BE2C (cell line): ENCODE results near the gene GALNT17. TPM values are rescaled to one million over a fixed set of nuclear protein-coding genes. Genes with fewer than 3 reads are reported as not detected.

Experiments used
- DNase-seq: peaks from one replicate; pipeline ENCODE4 v3.0.0-alpha.2; 2020
- H3K27me3 ChIP-seq: fragments of 250-450 bp; sonication (Bioruptor Pico); 2 replicates; pipeline ENCODE4 v1.5.1; 2020; ENCODE audit warnings: mild to moderate bottlenecking
- H3K36me3 ChIP-seq: fragments of 250-450 bp; sonication (Bioruptor Pico); 2 replicates; pipeline ENCODE4 v1.5.1; 2020; ENCODE audit warnings: mild to moderate bottlenecking
- H3K4me1 ChIP-seq: fragments of 250-450 bp; sonication (Bioruptor Pico); 2 replicates; pipeline ENCODE4 v1.5.1; 2020
- H3K4me3 ChIP-seq: 2 replicates; pipeline ENCODE4 v1.5.1; 2011; ENCODE audit warnings: low read depth, low read length
- H3K9me3 ChIP-seq: fragments of 250-450 bp; sonication (Bioruptor Pico); 2 replicates; pipeline ENCODE4 v1.5.1; 2020
- CTCF ChIP-seq: IDR thresholded peaks from 2 replicates; pipeline ENCODE4 v1.5.1; 2012; ENCODE audit warnings: mild to moderate bottlenecking, low read depth, low read length
- polyA plus RNA-seq: library from polyadenylated mRNA; unstranded; fragments of >200 nt; gene quantifications from one replicate; pipeline ENCODE4 v1.2.1, GENCODE V29; 2012; ENCODE audit warnings: low read depth, missing spikeins; ENCODE audit not compliant: insufficient read length, insufficient read depth

Gene GALNT17
- polyA plus RNA-seq: not detected

- Histone ChIP-seq H3K27me3 (peaks cover 31% of the 10 kb centered on the region), H3K9me3 (no peaks in the 10 kb centered on the region), H3K36me3 (no peaks in the 10 kb centered on the region), H3K4me3 (no peak within 1 kb of the TSS), H3K4me1 (no peaks in the 10 kb centered on the region)
- no peak for TF ChIP-seq CTCF
- no peak for DNase-seq
These were observed at the start of gene GALNT17 for GRCh38 chr7:71132127-71132376. GALNT17 (plus strand) TSS chr7:71132144.

- TF ChIP-seq CTCF: no peak
- no peak overlapping the region for H3K4me3 ChIP-seq
- H3K27me3 ChIP-seq: no peaks in the 10 kb centered on the region
- no peaks in the 10 kb centered on the region; the same call in 1 of the 2 replicates for H3K9me3 ChIP-seq
- H3K36me3 ChIP-seq: no peaks in the 10 kb centered on the region
- DNase-seq: no peak
- H3K4me1 ChIP-seq: no peaks in the 10 kb centered on the region
These were observed 36.6 kb upstream of the GALNT17 start for GRCh38 chr7:71095266-71095860.

DNA sequence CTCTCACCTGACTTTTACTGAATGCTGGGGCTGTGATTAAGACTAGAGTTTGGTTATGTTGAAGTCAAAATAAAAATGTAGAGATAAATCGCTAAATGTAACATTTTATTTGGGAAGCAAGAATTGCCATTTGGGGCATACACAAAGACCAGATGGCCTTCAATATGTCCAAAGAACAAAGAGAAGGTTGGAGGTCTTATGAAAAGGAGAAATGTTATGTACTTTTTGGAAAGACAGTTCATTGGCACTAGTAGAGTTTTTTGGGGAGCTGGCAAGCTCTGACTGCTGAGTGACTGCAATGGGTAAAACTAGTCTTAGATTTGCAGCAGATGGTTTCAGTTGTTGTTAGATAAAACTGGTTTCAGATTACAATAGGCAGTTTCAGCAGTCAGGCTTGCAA is 35.6 kb upstream of the GALNT17 start:
- DNase-seq: no peak
- H3K4me1 ChIP-seq: no peaks in the 10 kb centered on the region
- H3K9me3 ChIP-seq: no peaks in the 10 kb centered on the region; the same call in 1 of the 2 replicates
- no peaks in the 10 kb centered on the region for H3K27me3 ChIP-seq
- H3K36me3 ChIP-seq: no peaks in the 10 kb centered on the region
- TF ChIP-seq CTCF: no peak
- H3K4me3 ChIP-seq: no peak overlapping the region

DNA sequence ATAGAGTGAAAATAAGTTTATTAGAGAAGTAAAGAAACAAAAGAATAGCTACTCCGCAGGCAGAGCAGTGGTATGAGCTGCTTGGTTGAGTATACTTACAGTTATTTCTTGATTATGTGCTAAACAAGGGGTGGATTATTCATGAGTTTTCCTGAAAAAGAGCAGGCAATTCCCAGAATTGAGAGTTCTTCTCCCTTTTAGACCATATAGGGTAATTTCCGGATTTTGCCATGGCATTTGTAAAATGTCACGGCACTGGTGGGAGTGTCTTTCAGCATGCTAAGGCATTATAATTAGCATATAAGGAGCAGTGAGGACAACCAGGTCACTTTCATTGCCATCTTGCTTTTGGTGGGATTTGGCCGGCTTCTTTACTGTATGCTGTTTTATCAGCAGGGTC is 25.7 kb upstream of the GALNT17 start:
- Histone ChIP-seq H3K4me3 (no peak overlapping the region), H3K4me1 (no peaks in the 10 kb centered on the region), H3K36me3 (no peaks in the 10 kb centered on the region), H3K27me3 (no peaks in the 10 kb centered on the region), H3K9me3 (no peaks in the 10 kb centered on the region)
- TF ChIP-seq CTCF: no peak
- DNase-seq: no peak

- TF ChIP-seq CTCF: no peak
- Histone ChIP-seq H3K27me3 (no peaks in the 10 kb centered on the region), H3K36me3 (no peaks in the 10 kb centered on the region), H3K9me3 (no peaks in the 10 kb centered on the region), H3K4me3 (no peak overlapping the region), H3K4me1 (no peaks in the 10 kb centered on the region)
- no peak for DNase-seq
These were observed 19.5 kb upstream of the GALNT17 start for GRCh38 chr7:71112436-71112835.

DNA sequence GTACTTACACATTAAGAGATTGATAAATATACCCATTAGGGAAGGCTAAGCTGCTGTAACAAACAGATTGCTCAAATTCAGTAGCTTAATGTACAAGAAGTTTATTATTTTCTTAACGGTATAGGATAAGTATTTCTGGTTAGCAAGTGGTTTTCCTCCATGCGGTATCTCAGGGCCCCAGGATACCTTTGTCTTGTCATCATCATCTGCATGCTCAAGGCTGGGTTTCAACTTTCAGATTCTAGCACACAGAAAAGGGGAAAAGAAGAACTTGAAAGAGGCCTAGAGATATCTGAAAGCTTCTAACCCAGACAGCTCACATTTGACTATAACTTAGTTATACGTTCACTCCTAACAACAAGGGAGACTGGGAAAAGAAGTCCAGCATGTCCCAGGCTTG is 11.8 kb upstream of the GALNT17 start:
- no peak for TF ChIP-seq CTCF
- no peak for DNase-seq
- Histone ChIP-seq H3K4me1 (no peaks in the 10 kb centered on the region), H3K27me3 (no peaks in the 10 kb centered on the region), H3K9me3 (no peaks in the 10 kb centered on the region), H3K36me3 (no peaks in the 10 kb centered on the region), H3K4me3 (no peak overlapping the region)
